Tibial artery (tissue), 4 donors: Measurements from ENCODE around the gene IL24.

Experiments used
- DNase-seq, 2 donors: peaks; one replicate each; pipeline ENCODE4 v3.0.0-alpha.2; 2019
- H3K27ac ChIP-seq, 2 donors: fragments of 200-600 bp; sonication (generic) in 1 of 2; 1 replicate in 1 of 2; 2 replicates in 1 of 2; pipeline ENCODE4 v1.5.1; 2018 to 2019; ENCODE audit warnings: mild to moderate bottlenecking in 1 of 2
- H3K27me3 ChIP-seq, 2 donors: fragments of 200-600 bp; sonication (generic) in 1 of 2; one replicate each; pipeline versions ENCODE4 v1.5.1 to v1.6.0; 2016 to 2019
- H3K36me3 ChIP-seq, 3 donors: fragments of 200-600 bp; sonication (generic) in 2 of 3; one replicate each; pipeline ENCODE4 v1.5.1; 2016 to 2019; ENCODE audit warnings: mild to moderate bottlenecking in 2 of 3
- H3K4me1 ChIP-seq, 4 donors: fragments of 200-600 bp; sonication (generic) in 2 of 4; 1 replicate in 3 of 4; 2 replicates in 1 of 4; pipeline ENCODE4 v1.5.1; 2016 to 2019
- H3K4me3 ChIP-seq, 2 donors: fragments of 200-600 bp; sonication (generic) in 1 of 2; 1 replicate in 1 of 2; 2 replicates in 1 of 2; pipeline ENCODE4 v1.5.1; 2018 to 2019; ENCODE audit warnings: mild to moderate bottlenecking in 2 of 2
- H3K9me3 ChIP-seq, 3 donors: fragments of 200-600 bp; sonication (generic) in 1 of 3; one replicate each; pipeline ENCODE4 v1.5.1; 2016 to 2019
- CTCF ChIP-seq, 2 experiments: fragments of 200-600 bp in 1 of 2; fragments of 450-650 bp in 1 of 2; IDR thresholded peaks; one replicate each; pipeline ENCODE4 v1.5.1; 2017 to 2019; ENCODE audit warnings: antibody characterized with exemption in 2 of 2, mild to moderate bottlenecking in 1 of 2, moderate library complexity in 1 of 2
- intact Hi-C: fragments of 100-400 bp; cut with DNase I; formaldehyde crosslinking; loops from one replicate; pipeline ENCODE4 v1.15.0; 2023; ENCODE audit warnings: low total_unique reads

Gene IL24

GRCh38 chr1:206945779-206946178, 48.5 kb downstream of the IL24 start:
- Histone ChIP-seq H3K4me3 (no peak overlapping the region), H3K27me3 (peaks cover 0 to 30% of the 10 kb centered on the region in 2 donors), H3K27ac (no peak overlapping the region), H3K36me3 (no peaks in the 10 kb centered on the region), H3K4me1 (no peaks in the 10 kb centered on the region), H3K9me3 (no peaks in the 10 kb centered on the region)
- TF ChIP-seq CTCF (IDR thresholded peaks at IDR 0.05), result no peak
- no peak for DNase-seq
- intact Hi-C loops, result no loop called here

- H3K27me3 ChIP-seq, result peaks cover 0 to 30% of the 10 kb centered on the region in 2 donors
- no peak within 1 kb of the TSS for H3K4me3 ChIP-seq
- no peaks in the 10 kb centered on the region for H3K4me1 ChIP-seq
- no peaks in the 10 kb centered on the region for H3K9me3 ChIP-seq
- no peak within 1 kb of the TSS for H3K27ac ChIP-seq
- no peak for DNase-seq
- H3K36me3 ChIP-seq, result no peaks in the 10 kb centered on the region
- no peak for TF ChIP-seq CTCF (IDR thresholded peaks at IDR 0.05)
- intact Hi-C loops, result no loop called here
Observed at GRCh38 chr1:206946261-206946660, 49.0 kb downstream of the IL24 start, which contains the start of gene PIGR. Gene PIGR (minus strand): TSS chr1:206946466. CDS start chr1:206940531, 5,935 bp downstream.

- H3K36me3 ChIP-seq, result no peaks in the 10 kb centered on the region
- no peak overlapping the region for H3K4me3 ChIP-seq
- no peaks in the 10 kb centered on the region for H3K4me1 ChIP-seq
- no peak for DNase-seq
- H3K27ac ChIP-seq, result no peak overlapping the region
- intact Hi-C loops, result no loop called here
- no peaks in the 10 kb centered on the region for H3K9me3 ChIP-seq
- TF ChIP-seq CTCF (IDR thresholded peaks at IDR 0.05), result no peak
- peaks cover 0 to 30% of the 10 kb centered on the region in 2 donors for H3K27me3 ChIP-seq
Observed at GRCh38 chr1:206947255-206947654, 50.0 kb downstream of the IL24 start.

GRCh38 chr1:206949208-206949607, 52.0 kb downstream of the IL24 start:
- no peaks in the 10 kb centered on the region for H3K36me3 ChIP-seq
- H3K27me3 ChIP-seq, result peaks cover 0 to 30% of the 10 kb centered on the region in 2 donors
- H3K27ac ChIP-seq, result no peak overlapping the region
- TF ChIP-seq CTCF (IDR thresholded peaks at IDR 0.05), result no peak
- DNase-seq, result peak in 1 of 2 donors; percentile 31
- intact Hi-C loops, result no loop called here
- no peak overlapping the region for H3K4me3 ChIP-seq
- peaks cover 0 to 4% (median 0%) of the 10 kb centered on the region in 4 donors for H3K4me1 ChIP-seq
- no peaks in the 10 kb centered on the region for H3K9me3 ChIP-seq

- Histone ChIP-seq H3K4me1 (peaks cover 0 to 4% (median 0%) of the 10 kb centered on the region in 4 donors), H3K4me3 (no peak overlapping the region), H3K27me3 (peaks cover 0 to 32% of the 10 kb centered on the region in 2 donors), H3K36me3 (no peaks in the 10 kb centered on the region), H3K27ac (no peak overlapping the region), H3K9me3 (no peaks in the 10 kb centered on the region)
- intact Hi-C loops, result no loop called here
- no peak for TF ChIP-seq CTCF (IDR thresholded peaks at IDR 0.05)
- no peak for DNase-seq
Observed at GRCh38 chr1:206949641-206950040, 52.4 kb downstream of the IL24 start.
